OCI-LY3 (cell line): ENCODE data around the gene SEPSECS.

Source experiments
- H2AFZ ChIP-seq: fragments of 200-600, 300-600 bp; shearing (Covaris generic); 2 replicates; pipeline ENCODE4 v1.6.0; 2014; ENCODE audit warnings: antibody characterized with exemption, low read depth, low read length
- H3K27ac ChIP-seq: fragments of 200-600, 300-600 bp; sonication (generic); 2 replicates; pipeline ENCODE4 v1.5.1; 2014; ENCODE audit warnings: mild to moderate bottlenecking, low read length, moderate library complexity, mixed read lengths
- H3K27me3 ChIP-seq: fragments of 200-600, 300-600 bp; sonication (generic); 2 replicates; pipeline ENCODE4 v1.6.1; 2014; ENCODE audit warnings: low read depth, low read length, mixed read lengths
- H3K36me3 ChIP-seq: fragments of 200-600, 300-600 bp; sonication (generic); replicated peaks from 2 replicates; pipeline ENCODE3; 2014; ENCODE audit warnings: low read depth, low read length, mixed read lengths
- H3K4me1 ChIP-seq: fragments of 300-600, 200-600 bp; sonication (generic); 2 replicates; pipeline ENCODE4 v1.6.1; 2014; ENCODE audit warnings: low read length, mixed read lengths
- H3K4me2 ChIP-seq: fragments of 200-600, 300-600 bp; sonication (generic); 2 replicates; pipeline ENCODE4 v1.6.1; 2014; ENCODE audit warnings: low read length, mixed read lengths
- H3K4me3 ChIP-seq: fragments of 300-600, 200-600 bp; sonication (generic); 2 replicates; pipeline ENCODE4 v1.5.1; 2014; ENCODE audit warnings: antibody characterized with exemption, mild to moderate bottlenecking, low read length, moderate library complexity
- H3K79me2 ChIP-seq: fragments of 300-600, 200-600 bp; shearing (Covaris generic); 2 replicates; pipeline ENCODE4 v1.6.1; 2014; ENCODE audit warnings: mild to moderate bottlenecking, low read length, mixed read lengths
- H3K9ac ChIP-seq: fragments of 300-600, 200-600 bp; shearing (Covaris generic); 2 replicates; pipeline ENCODE4 v1.6.0; 2014; ENCODE audit warnings: mild to moderate bottlenecking, low read length, moderate library complexity
- H3K9me3 ChIP-seq: fragments of 200-600, 300-600 bp; shearing (Covaris generic); 2 replicates; pipeline ENCODE4 v1.6.1; 2014; ENCODE audit warnings: low read length, mixed read lengths; ENCODE audit not compliant: insufficient read depth
- H4K20me1 ChIP-seq: fragments of 200-600, 300-600 bp; sonication (generic); 2 replicates; pipeline ENCODE4 v1.6.1; 2016; ENCODE audit warnings: low read length, mixed read lengths; ENCODE audit not compliant: insufficient read depth
- CTCF ChIP-seq: fragments of 200-600, 300-600 bp; sonication (generic); IDR thresholded peaks from 2 replicates; pipeline ENCODE4 v1.5.1; 2014; ENCODE audit warnings: antibody characterized with exemption, low read length, low read depth
- EZH2phosphoT487 ChIP-seq: fragments of 200-600 bp; shearing (Covaris generic); IDR thresholded peaks from 2 replicates; pipeline ENCODE4 v1.6.1; 2018; ENCODE audit warnings: antibody characterized with exemption, mixed run types, low read depth

The SEPSECS gene

DNA sequence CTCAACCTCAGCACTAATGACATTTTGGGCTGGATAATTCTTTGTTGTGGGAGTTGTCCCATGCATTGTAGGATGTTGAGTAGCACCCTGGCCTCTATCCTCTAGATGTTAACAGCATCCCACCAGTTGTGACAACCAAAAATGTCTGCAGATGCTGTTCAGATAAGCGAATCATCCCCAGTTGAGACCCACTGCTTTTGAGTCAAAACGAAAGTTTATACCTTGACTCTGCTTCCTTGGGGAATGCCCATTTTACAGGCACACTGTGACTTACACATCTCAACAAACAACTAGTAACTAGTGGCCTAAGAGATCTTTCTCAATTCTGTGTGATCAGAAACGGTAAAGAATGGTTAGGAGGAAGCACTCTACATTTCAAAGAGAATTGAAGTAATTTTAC, 37.0 kb downstream of the SEPSECS start:
- Histone ChIP-seq H2AFZ (no peak overlapping the region), H3K79me2 (no peaks in the 10 kb centered on the region), H3K27me3 (no peaks in the 10 kb centered on the region), H3K4me2 (peak overlapping the region; percentile 49), H4K20me1 (no peaks in the 10 kb centered on the region), H3K4me3 (no peak overlapping the region), H3K27ac (0 out of 2 replicates have a peak overlapping the region, but pooled peaks have one; percentile 10), H3K9ac (no peak overlapping the region), H3K4me1 (peaks cover 23% of the 10 kb centered on the region), H3K36me3 (peaks cover 17% of the 10 kb centered on the region), H3K9me3 (no peaks in the 10 kb centered on the region)
- TF ChIP-seq CTCF: no peak
- no peak for TF ChIP-seq EZH2phosphoT487

GRCh38 chr4:25120146-25120940, 39.9 kb downstream of the SEPSECS start:
- no peak overlapping the region for H2AFZ ChIP-seq
- H3K27ac ChIP-seq: no peak overlapping the region
- TF ChIP-seq CTCF: no peak
- no peak for TF ChIP-seq EZH2phosphoT487
- H4K20me1 ChIP-seq: no peaks in the 10 kb centered on the region
- H3K4me1 ChIP-seq: peaks cover 18% of the 10 kb centered on the region
- no peaks in the 10 kb centered on the region for H3K79me2 ChIP-seq
- no peaks in the 10 kb centered on the region for H3K27me3 ChIP-seq
- no peak overlapping the region for H3K4me2 ChIP-seq
- H3K9ac ChIP-seq: no peak overlapping the region
- no peak overlapping the region for H3K4me3 ChIP-seq
- peaks cover 15% of the 10 kb centered on the region for H3K36me3 ChIP-seq
- no peaks in the 10 kb centered on the region for H3K9me3 ChIP-seq

GRCh38 chr4:25117716-25118472, 42.4 kb downstream of the SEPSECS start:
- no peaks in the 10 kb centered on the region for H3K79me2 ChIP-seq
- H3K27me3 ChIP-seq: no peaks in the 10 kb centered on the region
- H3K27ac ChIP-seq: no peak overlapping the region
- no peak overlapping the region for H3K4me2 ChIP-seq
- TF ChIP-seq CTCF (no peak), EZH2phosphoT487 (no peak)
- peaks cover 4% of the 10 kb centered on the region for H3K36me3 ChIP-seq
- H2AFZ ChIP-seq: no peak overlapping the region
- H4K20me1 ChIP-seq: no peaks in the 10 kb centered on the region
- H3K4me1 ChIP-seq: peaks cover 6% of the 10 kb centered on the region
- no peaks in the 10 kb centered on the region for H3K9me3 ChIP-seq
- H3K9ac ChIP-seq: no peak overlapping the region
- no peak overlapping the region for H3K4me3 ChIP-seq

DNA sequence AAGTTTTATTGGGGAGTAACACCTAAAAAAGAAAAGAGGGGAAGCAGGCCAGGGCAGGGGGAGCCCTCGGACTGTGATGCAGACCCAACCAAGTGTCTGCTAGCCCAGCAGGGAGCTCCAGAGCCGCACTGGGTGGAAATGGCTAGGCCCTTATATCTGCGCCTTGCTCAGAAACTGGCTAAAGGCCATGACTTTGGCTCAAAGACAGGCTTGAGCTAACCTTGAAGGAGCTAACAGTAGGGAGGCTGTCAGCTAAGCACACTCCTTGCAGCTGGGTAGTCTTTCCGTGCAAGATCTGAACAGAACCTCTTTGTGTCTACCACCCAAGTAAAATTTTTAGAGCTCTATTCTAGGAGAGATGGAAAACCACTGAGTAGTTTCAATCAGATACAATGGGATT, 43.0 kb downstream of the SEPSECS start:
- no peaks in the 10 kb centered on the region for H3K79me2 ChIP-seq
- peaks cover 4% of the 10 kb centered on the region for H3K36me3 ChIP-seq
- no peak overlapping the region for H3K9ac ChIP-seq
- H3K4me3 ChIP-seq: no peak overlapping the region
- H2AFZ ChIP-seq: no peak overlapping the region
- no peaks in the 10 kb centered on the region for H3K27me3 ChIP-seq
- no peaks in the 10 kb centered on the region for H3K9me3 ChIP-seq
- H4K20me1 ChIP-seq: no peaks in the 10 kb centered on the region
- H3K4me2 ChIP-seq: no peak overlapping the region
- no peak for TF ChIP-seq EZH2phosphoT487
- no peak for TF ChIP-seq CTCF
- no peak overlapping the region for H3K27ac ChIP-seq
- no peaks in the 10 kb centered on the region; the same call in 1 of the 2 replicates for H3K4me1 ChIP-seq
